GM23248 (cell line): Measurements from ENCODE around the gene RAP2A. TPM values are rescaled to one million over a fixed set of nuclear protein-coding genes. Genes with fewer than 3 reads are reported as not detected.

Experiments
- DNase-seq: peaks from one replicate; pipeline ENCODE4 v3.0.0-alpha.2; 2015
- H2AFZ ChIP-seq: fragments of 200-600 bp; sonication (generic); 2 replicates; pipeline ENCODE4 v1.6.1; 2016; ENCODE audit warnings: antibody characterized with exemption
- H3F3A ChIP-seq: fragments of 200-600 bp; sonication (generic); 2 replicates; pipeline ENCODE4 v1.6.1; 2016; ENCODE audit warnings: mild to moderate bottlenecking, antibody characterized with exemption, mixed run types; ENCODE audit not compliant: insufficient read depth
- H3K27ac ChIP-seq: fragments of 200-600 bp; sonication (generic); 2 replicates; pipeline ENCODE4 v1.5.1; 2016; ENCODE audit warnings: mild to moderate bottlenecking
- H3K27me3 ChIP-seq: fragments of 200-600 bp; sonication (generic); replicated peaks from 2 replicates; pipeline ENCODE4 v1.6.1; 2016; ENCODE audit warnings: mild to moderate bottlenecking; ENCODE audit not compliant: insufficient read depth
- H3K36me3 ChIP-seq: fragments of 200-600 bp; sonication (generic); 2 replicates; pipeline ENCODE4 v1.6.1; 2016; ENCODE audit warnings: low read depth, mild to moderate bottlenecking
- H3K4me1 ChIP-seq: fragments of 200-600 bp; sonication (generic); 2 replicates; pipeline ENCODE4 v1.6.1; 2016; ENCODE audit warnings: mild to moderate bottlenecking; ENCODE audit not compliant: insufficient read depth
- H3K4me2 ChIP-seq: fragments of 200-600 bp; sonication (generic); one replicate; pipeline ENCODE4 v1.6.1; 2016; ENCODE audit warnings: mild to moderate bottlenecking; ENCODE audit not compliant: unreplicated experiment
- H3K4me3 ChIP-seq: fragments of 200-600 bp; sonication (generic); 2 replicates; pipeline ENCODE4 v1.5.1; 2016; ENCODE audit warnings: mild to moderate bottlenecking
- H3K79me2 ChIP-seq: fragments of 200-600 bp; sonication (generic); 2 replicates; pipeline ENCODE4 v1.6.1; 2016; ENCODE audit warnings: mild to moderate bottlenecking; ENCODE audit not compliant: insufficient read depth
- H3K9ac ChIP-seq: fragments of 200-600 bp; sonication (generic); 2 replicates; pipeline ENCODE4 v1.6.1; 2016; ENCODE audit warnings: mild to moderate bottlenecking
- H3K9me2 ChIP-seq: fragments of 200-600 bp; sonication (generic); 2 replicates; pipeline ENCODE4 v1.6.1; 2016; ENCODE audit warnings: mixed run types, mild to moderate bottlenecking, moderate library complexity; ENCODE audit not compliant: insufficient read depth
- H3K9me3 ChIP-seq: fragments of 200-600 bp; sonication (generic); one replicate; pipeline ENCODE4 v1.6.1; 2017; ENCODE audit warnings: low read depth
- H4K20me1 ChIP-seq: fragments of 200-600 bp; sonication (generic); 2 replicates; pipeline ENCODE4 v1.6.0; 2016; ENCODE audit not compliant: insufficient read depth
- EZH2 ChIP-seq: fragments of 200-600 bp; sonication (generic); IDR thresholded peaks from 2 replicates; pipeline ENCODE4 v1.6.1; 2018; ENCODE audit warnings: antibody characterized with exemption, mild to moderate bottlenecking; ENCODE audit not compliant: insufficient read depth, poor library complexity, severe bottlenecking
- EZH2phosphoT487 ChIP-seq: fragments of 200-600 bp; sonication (generic); IDR thresholded peaks from 2 replicates; pipeline ENCODE4 v1.6.1; 2018; ENCODE audit warnings: antibody characterized with exemption, moderate library complexity, mild to moderate bottlenecking, low read depth; ENCODE audit not compliant: insufficient read depth
- WGBS, 2 experiments: methylation state at CpG; one replicate each; pipeline ENCODE4 v1.1.6; 2015 to 2017; ENCODE audit warnings: low lambda C conversion rate in 2 of 2, low coverage in 1 of 2; ENCODE audit errors: missing lambda C conversion rate in 2 of 2; 5-methylcytosine and 5-hydroxymethylcytosine counted together
- in situ Hi-C: fragments of 300-500 bp; cut with MboI; formaldehyde crosslinking; loops from 2 replicates; pipeline ENCODE4 v1.15.0; 2020
- polyA plus RNA-seq: library from polyadenylated mRNA; unstranded; fragments of >200 nt; fragmentation: Nextera tagmentation; extraction: Ambion mirVana; gene quantifications from 2 replicates; pipeline ENCODE4 v1.2.1, GENCODE V29; 2016
- small RNA-seq: library from RNA; depleted of rRNA; stranded (forward); fragments of <200 nt; gene quantifications from one replicate; pipeline ENCODE3, GENCODE V24; 2014; ENCODE audit warnings: low read depth, low replicate concordance
- total RNA-seq: library from RNA; depleted of rRNA; stranded (reverse); fragments of >200 nt; shearing (Covaris generic); gene quantifications from 2 replicates; pipeline ENCODE4 v1.2.3, GENCODE V29; 2014; rRNA removed

RAP2A gene
- total and polyA plus RNA-seq, 2 experiments from 2014 or later, result 3.8 to 23.9 TPM

- Histone ChIP-seq H3K4me2 (no peak overlapping the region), H3K4me3 (no peak overlapping the region), H3K27me3 (no peaks in the 10 kb centered on the region), H2AFZ (no peak overlapping the region), H3K9me2 (no peaks in the 10 kb centered on the region), H3K79me2 (no peaks in the 10 kb centered on the region), H3K9me3 (no peaks in the 10 kb centered on the region), H3K27ac (no peak overlapping the region), H3K4me1 (no peaks in the 10 kb centered on the region), H3K36me3 (no peaks in the 10 kb centered on the region), H4K20me1 (no peaks in the 10 kb centered on the region), H3K9ac (no peak overlapping the region), H3F3A (no peaks in the 10 kb centered on the region)
- no peak for TF ChIP-seq EZH2
- no peak for TF ChIP-seq EZH2phosphoT487
- WGBS, 2 experiments, result 37 to 40% methylated on average over 3 of the region's 3 CpGs
- in situ Hi-C loops, result no loop called here
- DNase-seq, result no peak
These were observed 78.8 kb downstream of the RAP2A start for GRCh38 chr13:97512732-97513131.

GRCh38 chr13:97515643-97516042, 81.7 kb downstream of the RAP2A start:
- H3F3A ChIP-seq, result no peaks in the 10 kb centered on the region
- H3K4me3 ChIP-seq, result no peak overlapping the region
- no peaks in the 10 kb centered on the region for H3K36me3 ChIP-seq
- no peak for TF ChIP-seq EZH2phosphoT487
- TF ChIP-seq EZH2, result no peak
- H3K27ac ChIP-seq, result no peak overlapping the region
- no peaks in the 10 kb centered on the region for H3K9me2 ChIP-seq
- H2AFZ ChIP-seq, result no peak overlapping the region
- no peaks in the 10 kb centered on the region for H3K4me1 ChIP-seq
- in situ Hi-C loops, result no loop called here
- 21 to 33% methylated on average over 1 of the region's 1 CpG for WGBS, 2 experiments
- H3K4me2 ChIP-seq, result no peak overlapping the region
- H3K27me3 ChIP-seq, result no peaks in the 10 kb centered on the region
- DNase-seq, result no peak
- no peaks in the 10 kb centered on the region for H4K20me1 ChIP-seq
- no peaks in the 10 kb centered on the region for H3K79me2 ChIP-seq
- H3K9ac ChIP-seq, result no peak overlapping the region
- H3K9me3 ChIP-seq, result no peaks in the 10 kb centered on the region

- Histone ChIP-seq H2AFZ (no peak overlapping the region), H3K79me2 (no peaks in the 10 kb centered on the region), H3K4me3 (no peak overlapping the region), H3K4me2 (no peak overlapping the region), H4K20me1 (no peaks in the 10 kb centered on the region), H3K27me3 (no peaks in the 10 kb centered on the region), H3K9me2 (no peaks in the 10 kb centered on the region), H3F3A (no peaks in the 10 kb centered on the region), H3K36me3 (no peaks in the 10 kb centered on the region), H3K9ac (no peak overlapping the region), H3K4me1 (no peaks in the 10 kb centered on the region), H3K9me3 (no peaks in the 10 kb centered on the region), H3K27ac (no peak overlapping the region)
- DNase-seq, result no peak
- TF ChIP-seq EZH2, result no peak
- no peak for TF ChIP-seq EZH2phosphoT487
- in situ Hi-C loops, result no loop called here
- 6 to 19% methylated on average over 1 of the region's 1 CpG for WGBS, 2 experiments
These were observed 84.0 kb downstream of the RAP2A start for GRCh38 chr13:97517967-97518366.

Small RNA genes lying within 50 kb of the gene (small RNA-seq; reads per million reads assigned to genes)
- not detected for gene AL442067.1

Other genes starting within 250 kb of the RAP2A start
- 59.9 and 79.5 TPM in 2 replicates for gene MBNL2, start 211.8 kb upstream of the RAP2A start, total RNA-seq
- gene MBNL2, start 211.8 kb upstream of the RAP2A start, polyA plus RNA-seq, result 46.7 and 49.1 TPM in 2 replicates